Keratinocyte (primary cell): ENCODE data around the gene CUX1.

Source experiments
- EZH2 ChIP-seq: IDR thresholded peaks from one replicate; pipeline ENCODE4 v1.6.1; 2012; ENCODE audit warnings: inconsistent platforms, mild to moderate bottlenecking, low read length, moderate library complexity
- TF ChIP-seq, protein P1 (sequence below), 3 experiments: IDR thresholded peaks in 1 of 3; conservative IDR thresholded peaks in 1 of 3; optimal IDR thresholded peaks in 1 of 3; 2 replicates in 2 of 3; 3 replicates in 1 of 3; pipeline versions ENCODE3 to v1.5.1; 2011; ENCODE audit warnings: low read length in 3 of 3, mild to moderate bottlenecking in 3 of 3, moderate library complexity in 2 of 3, control low read depth in 1 of 3, inconsistent platforms in 1 of 3; ENCODE audit not compliant: insufficient read depth in 2 of 3; ENCODE audit errors: extremely low read depth in 1 of 3

DNA sequence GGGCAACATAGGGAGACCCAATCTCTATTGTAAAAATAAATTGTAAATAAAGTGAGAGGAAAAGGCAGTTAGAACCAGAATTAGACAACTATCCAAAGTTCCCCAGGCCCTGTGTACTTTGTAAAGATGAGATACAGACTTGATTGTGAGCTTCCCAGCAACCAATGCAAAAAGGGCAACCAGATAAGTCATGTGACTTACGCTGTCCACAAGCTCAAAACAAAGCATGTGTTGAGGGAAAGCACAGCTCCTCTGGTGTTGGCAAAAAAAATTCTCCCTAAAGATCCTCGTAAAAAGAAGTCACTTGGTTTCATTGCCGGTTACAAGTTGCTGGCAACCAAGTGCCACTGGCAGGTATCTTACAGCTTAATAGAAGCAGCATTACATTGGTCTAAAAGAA, 154.0 kb downstream of the CUX1 start:
- no peak for TF ChIP-seq EZH2
- TF ChIP-seq, protein P1, sequence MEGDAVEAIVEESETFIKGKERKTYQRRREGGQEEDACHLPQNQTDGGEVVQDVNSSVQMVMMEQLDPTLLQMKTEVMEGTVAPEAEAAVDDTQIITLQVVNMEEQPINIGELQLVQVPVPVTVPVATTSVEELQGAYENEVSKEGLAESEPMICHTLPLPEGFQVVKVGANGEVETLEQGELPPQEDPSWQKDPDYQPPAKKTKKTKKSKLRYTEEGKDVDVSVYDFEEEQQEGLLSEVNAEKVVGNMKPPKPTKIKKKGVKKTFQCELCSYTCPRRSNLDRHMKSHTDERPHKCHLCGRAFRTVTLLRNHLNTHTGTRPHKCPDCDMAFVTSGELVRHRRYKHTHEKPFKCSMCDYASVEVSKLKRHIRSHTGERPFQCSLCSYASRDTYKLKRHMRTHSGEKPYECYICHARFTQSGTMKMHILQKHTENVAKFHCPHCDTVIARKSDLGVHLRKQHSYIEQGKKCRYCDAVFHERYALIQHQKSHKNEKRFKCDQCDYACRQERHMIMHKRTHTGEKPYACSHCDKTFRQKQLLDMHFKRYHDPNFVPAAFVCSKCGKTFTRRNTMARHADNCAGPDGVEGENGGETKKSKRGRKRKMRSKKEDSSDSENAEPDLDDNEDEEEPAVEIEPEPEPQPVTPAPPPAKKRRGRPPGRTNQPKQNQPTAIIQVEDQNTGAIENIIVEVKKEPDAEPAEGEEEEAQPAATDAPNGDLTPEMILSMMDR (optimal IDR thresholded peaks at IDR 0.05 in 1 of 3, IDR thresholded peaks at IDR 0.05 in 1 of 3, conservative IDR thresholded peaks at IDR 0.05 in 1 of 3; ENCODE audit: extremely low read depth in 1 of 3, insufficient read depth in 2 of 3, low read length in 3 of 3), result no peak
